Measurements from ENCODE around the gene PIGU. TPM values are rescaled to one million over a fixed set of nuclear protein-coding genes. Genes with fewer than 3 reads are reported as not detected.

The PIGU gene
- polyA plus RNA-seq, 1 of the 3 experiments (the other 2 are of a cell fraction), result 40.3 TPM

DNA sequence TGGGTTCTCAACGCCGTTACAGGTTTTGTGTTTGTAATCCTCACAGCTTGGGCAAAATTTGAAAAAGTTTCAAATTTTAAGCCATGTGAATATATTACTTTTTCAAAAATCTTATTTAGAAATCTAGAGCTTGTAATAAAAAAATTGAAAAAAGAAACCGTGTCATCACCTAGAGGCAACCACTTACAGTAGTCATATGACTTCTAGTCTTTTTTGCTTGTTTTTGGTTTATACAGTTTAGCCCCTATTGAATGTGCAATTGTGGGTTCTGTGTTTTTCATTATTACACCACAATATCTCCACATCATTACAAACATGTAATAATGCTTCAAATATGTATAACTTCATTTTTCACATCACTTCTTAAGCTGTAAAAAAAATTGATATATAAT is 159.8 kb downstream of the PIGU start:
- Histone ChIP-seq H4K20me1 (ENCODE audit: insufficient read depth) (peaks cover 34% of the 10 kb centered on the region), H3K9me2 (no peaks in the 10 kb centered on the region), H3K79me2 (ENCODE audit: insufficient read depth) (peaks cover 56% of the 10 kb centered on the region), H3F3A (replicated peaks; ENCODE audit: insufficient read depth) (peaks cover 18% of the 10 kb centered on the region), H3K9ac (peak overlapping the region; percentile 92), H3K27ac (ENCODE audit: low read depth in 2 of 2, low read length in 1 of 2) (peak overlapping the region; percentile 92; a peak in 3 of 4 replicates), H3K4me1 (ENCODE audit: control insufficient read depth in 1 of 2, insufficient read depth in 2 of 2, low read depth in 1 of 2, low read length in 1 of 2) (peaks cover 0 to 9% of the 10 kb centered on the region in 2 experiments; a peak in 2 of 4 replicates), H2AFZ (ENCODE audit: low read depth) (peak overlapping the region; percentile 80; the same call in 1 of the 2 replicates), H3K27me3 (ENCODE audit: insufficient read depth) (no peaks in the 10 kb centered on the region), H3K36me3 (replicated peaks in 1 of 2; ENCODE audit: control insufficient read depth in 1 of 2, insufficient read depth in 2 of 2, low read length in 1 of 2) (peaks cover 17 to 29% of the 10 kb centered on the region in 2 experiments), H3K9me3 (no peaks in the 10 kb centered on the region), H3K4me2 (peak overlapping the region; percentile 93), H3K4me3 (ENCODE audit: low read depth in 2 of 2, low read length in 1 of 2) (peak overlapping the region; percentile 73 to 92)
- POLR2A ChIA-PET, result interaction anchor here (0.6 to 1.6 kb wide), 3 partner anchors 17 to 154 kb away, joined by 3 to 14 read pairs (median 6); partner anchors contain the start of gene ITCH
- no peak for DNase-seq
- TF ChIP-seq FOSL2 (IDR thresholded peaks at IDR 0.05; ENCODE audit: borderline replicate concordance, low read depth) (no peak), SIN3A (IDR thresholded peaks at IDR 0.05; ENCODE audit: borderline replicate concordance, low read depth, low read length) (no peak), EP300 (IDR thresholded peaks at IDR 0.05; ENCODE audit: borderline replicate concordance in 1 of 2, low read depth in 1 of 2, low read length in 1 of 2) (no peak), POLR2AphosphoS5 (IDR thresholded peaks at IDR 0.05; ENCODE audit: low read depth, low read length) (no peak), RXRA (IDR thresholded peaks at IDR 0.05; ENCODE audit: borderline replicate concordance, low read depth) (no peak), RAD21 (IDR thresholded peaks at IDR 0.05; ENCODE audit: low read length) (no peak), NRF1 (IDR thresholded peaks at IDR 0.05; ENCODE audit: low read depth, low read length) (no peak), GABPA (IDR thresholded peaks at IDR 0.05; ENCODE audit: low read depth) (no peak), TAF1 (IDR thresholded peaks at IDR 0.05; ENCODE audit: borderline replicate concordance, low read depth, low read length) (no peak), NFIC (IDR thresholded peaks at IDR 0.05; ENCODE audit: borderline replicate concordance) (no peak), FOXJ3 (CRISPR knock-in tag; IDR thresholded peaks at IDR 0.05) (no peak)
- TF ChIP-seq, protein P1, sequence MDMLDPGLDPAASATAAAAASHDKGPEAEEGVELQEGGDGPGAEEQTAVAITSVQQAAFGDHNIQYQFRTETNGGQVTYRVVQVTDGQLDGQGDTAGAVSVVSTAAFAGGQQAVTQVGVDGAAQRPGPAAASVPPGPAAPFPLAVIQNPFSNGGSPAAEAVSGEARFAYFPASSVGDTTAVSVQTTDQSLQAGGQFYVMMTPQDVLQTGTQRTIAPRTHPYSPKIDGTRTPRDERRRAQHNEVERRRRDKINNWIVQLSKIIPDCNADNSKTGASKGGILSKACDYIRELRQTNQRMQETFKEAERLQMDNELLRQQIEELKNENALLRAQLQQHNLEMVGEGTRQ (IDR thresholded peaks at IDR 0.05; ENCODE audit: borderline replicate concordance, low read depth, low read length), result no peak
- TF ChIP-seq, protein P2, sequence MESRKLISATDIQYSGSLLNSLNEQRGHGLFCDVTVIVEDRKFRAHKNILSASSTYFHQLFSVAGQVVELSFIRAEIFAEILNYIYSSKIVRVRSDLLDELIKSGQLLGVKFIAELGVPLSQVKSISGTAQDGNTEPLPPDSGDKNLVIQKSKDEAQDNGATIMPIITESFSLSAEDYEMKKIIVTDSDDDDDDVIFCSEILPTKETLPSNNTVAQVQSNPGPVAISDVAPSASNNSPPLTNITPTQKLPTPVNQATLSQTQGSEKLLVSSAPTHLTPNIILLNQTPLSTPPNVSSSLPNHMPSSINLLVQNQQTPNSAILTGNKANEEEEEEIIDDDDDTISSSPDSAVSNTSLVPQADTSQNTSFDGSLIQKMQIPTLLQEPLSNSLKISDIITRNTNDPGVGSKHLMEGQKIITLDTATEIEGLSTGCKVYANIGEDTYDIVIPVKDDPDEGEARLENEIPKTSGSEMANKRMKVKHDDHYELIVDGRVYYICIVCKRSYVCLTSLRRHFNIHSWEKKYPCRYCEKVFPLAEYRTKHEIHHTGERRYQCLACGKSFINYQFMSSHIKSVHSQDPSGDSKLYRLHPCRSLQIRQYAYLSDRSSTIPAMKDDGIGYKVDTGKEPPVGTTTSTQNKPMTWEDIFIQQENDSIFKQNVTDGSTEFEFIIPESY (IDR thresholded peaks at IDR 0.05; ENCODE audit: borderline replicate concordance, low read depth), result no peak
- TF ChIP-seq, protein P3, sequence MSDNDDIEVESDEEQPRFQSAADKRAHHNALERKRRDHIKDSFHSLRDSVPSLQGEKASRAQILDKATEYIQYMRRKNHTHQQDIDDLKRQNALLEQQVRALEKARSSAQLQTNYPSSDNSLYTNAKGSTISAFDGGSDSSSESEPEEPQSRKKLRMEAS (IDR thresholded peaks at IDR 0.05; ENCODE audit: low read depth), result no peak
- TF ChIP-seq, protein P4, sequence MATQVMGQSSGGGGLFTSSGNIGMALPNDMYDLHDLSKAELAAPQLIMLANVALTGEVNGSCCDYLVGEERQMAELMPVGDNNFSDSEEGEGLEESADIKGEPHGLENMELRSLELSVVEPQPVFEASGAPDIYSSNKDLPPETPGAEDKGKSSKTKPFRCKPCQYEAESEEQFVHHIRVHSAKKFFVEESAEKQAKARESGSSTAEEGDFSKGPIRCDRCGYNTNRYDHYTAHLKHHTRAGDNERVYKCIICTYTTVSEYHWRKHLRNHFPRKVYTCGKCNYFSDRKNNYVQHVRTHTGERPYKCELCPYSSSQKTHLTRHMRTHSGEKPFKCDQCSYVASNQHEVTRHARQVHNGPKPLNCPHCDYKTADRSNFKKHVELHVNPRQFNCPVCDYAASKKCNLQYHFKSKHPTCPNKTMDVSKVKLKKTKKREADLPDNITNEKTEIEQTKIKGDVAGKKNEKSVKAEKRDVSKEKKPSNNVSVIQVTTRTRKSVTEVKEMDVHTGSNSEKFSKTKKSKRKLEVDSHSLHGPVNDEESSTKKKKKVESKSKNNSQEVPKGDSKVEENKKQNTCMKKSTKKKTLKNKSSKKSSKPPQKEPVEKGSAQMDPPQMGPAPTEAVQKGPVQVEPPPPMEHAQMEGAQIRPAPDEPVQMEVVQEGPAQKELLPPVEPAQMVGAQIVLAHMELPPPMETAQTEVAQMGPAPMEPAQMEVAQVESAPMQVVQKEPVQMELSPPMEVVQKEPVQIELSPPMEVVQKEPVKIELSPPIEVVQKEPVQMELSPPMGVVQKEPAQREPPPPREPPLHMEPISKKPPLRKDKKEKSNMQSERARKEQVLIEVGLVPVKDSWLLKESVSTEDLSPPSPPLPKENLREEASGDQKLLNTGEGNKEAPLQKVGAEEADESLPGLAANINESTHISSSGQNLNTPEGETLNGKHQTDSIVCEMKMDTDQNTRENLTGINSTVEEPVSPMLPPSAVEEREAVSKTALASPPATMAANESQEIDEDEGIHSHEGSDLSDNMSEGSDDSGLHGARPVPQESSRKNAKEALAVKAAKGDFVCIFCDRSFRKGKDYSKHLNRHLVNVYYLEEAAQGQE (IDR thresholded peaks at IDR 0.05; ENCODE audit: low read depth, low read length), result no peak
- TF ChIP-seq, protein P5, sequence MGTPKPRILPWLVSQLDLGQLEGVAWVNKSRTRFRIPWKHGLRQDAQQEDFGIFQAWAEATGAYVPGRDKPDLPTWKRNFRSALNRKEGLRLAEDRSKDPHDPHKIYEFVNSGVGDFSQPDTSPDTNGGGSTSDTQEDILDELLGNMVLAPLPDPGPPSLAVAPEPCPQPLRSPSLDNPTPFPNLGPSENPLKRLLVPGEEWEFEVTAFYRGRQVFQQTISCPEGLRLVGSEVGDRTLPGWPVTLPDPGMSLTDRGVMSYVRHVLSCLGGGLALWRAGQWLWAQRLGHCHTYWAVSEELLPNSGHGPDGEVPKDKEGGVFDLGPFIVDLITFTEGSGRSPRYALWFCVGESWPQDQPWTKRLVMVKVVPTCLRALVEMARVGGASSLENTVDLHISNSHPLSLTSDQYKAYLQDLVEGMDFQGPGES (IDR thresholded peaks at IDR 0.05; ENCODE audit: low read depth, low read length), result no peak
- 3% methylated on average over 3 of the region's 3 CpGs for WGBS (ENCODE audit: low lambda C conversion rate)
- CTCF ChIA-PET, result interaction anchor here (0.9 to 6.3 kb wide), 8 partner anchors 22 to 331 kb away, joined by 3 to 69 read pairs (median 4); partner anchors contain the start of gene TP53INP2
